ENCODE data around the gene MIOS.
"Not testable (repeated sequence)": the region's sequence is repeated elsewhere in the genome, so short reads cannot be mapped to it uniquely, and the experiment has no call there.

MIOS gene

DNA sequence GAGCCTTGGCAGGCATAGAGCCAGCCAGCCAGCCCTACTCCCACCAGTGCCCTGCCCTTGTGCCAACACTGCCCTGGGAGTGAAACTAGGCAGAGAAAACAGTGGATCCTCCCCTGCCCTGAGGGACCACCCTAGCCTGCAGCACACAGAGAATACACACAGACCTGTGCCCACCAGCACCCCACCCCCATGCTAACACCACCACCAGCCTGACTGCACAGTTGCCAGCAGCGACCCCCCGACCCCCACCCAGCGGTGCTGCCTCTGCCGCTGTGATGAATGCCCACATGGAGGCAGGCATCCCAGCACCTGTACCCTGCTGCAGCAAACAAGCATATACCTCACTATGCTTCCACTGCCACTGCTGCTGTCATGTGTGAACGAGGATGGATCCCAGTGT lies 9.4 kb upstream of the MIOS start:
- no peak for TF ChIP-seq EZH2phosphoT487 (IDR thresholded peaks at IDR 0.05; ENCODE audit: low read depth)
- TF ChIP-seq, protein P1, sequence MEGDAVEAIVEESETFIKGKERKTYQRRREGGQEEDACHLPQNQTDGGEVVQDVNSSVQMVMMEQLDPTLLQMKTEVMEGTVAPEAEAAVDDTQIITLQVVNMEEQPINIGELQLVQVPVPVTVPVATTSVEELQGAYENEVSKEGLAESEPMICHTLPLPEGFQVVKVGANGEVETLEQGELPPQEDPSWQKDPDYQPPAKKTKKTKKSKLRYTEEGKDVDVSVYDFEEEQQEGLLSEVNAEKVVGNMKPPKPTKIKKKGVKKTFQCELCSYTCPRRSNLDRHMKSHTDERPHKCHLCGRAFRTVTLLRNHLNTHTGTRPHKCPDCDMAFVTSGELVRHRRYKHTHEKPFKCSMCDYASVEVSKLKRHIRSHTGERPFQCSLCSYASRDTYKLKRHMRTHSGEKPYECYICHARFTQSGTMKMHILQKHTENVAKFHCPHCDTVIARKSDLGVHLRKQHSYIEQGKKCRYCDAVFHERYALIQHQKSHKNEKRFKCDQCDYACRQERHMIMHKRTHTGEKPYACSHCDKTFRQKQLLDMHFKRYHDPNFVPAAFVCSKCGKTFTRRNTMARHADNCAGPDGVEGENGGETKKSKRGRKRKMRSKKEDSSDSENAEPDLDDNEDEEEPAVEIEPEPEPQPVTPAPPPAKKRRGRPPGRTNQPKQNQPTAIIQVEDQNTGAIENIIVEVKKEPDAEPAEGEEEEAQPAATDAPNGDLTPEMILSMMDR (IDR thresholded peaks at IDR 0.05; ENCODE audit: low read depth, low read length) = no peak
- no peaks in the 10 kb centered on the region for H3K79me2 ChIP-seq (ENCODE audit: low read length)
- no peaks in the 10 kb centered on the region for H3K4me1 ChIP-seq (ENCODE audit: low read length)
- H3K4me2 ChIP-seq (ENCODE audit: low read length) = no peak overlapping the region
- no peak overlapping the region for H3K4me3 ChIP-seq (ENCODE audit: low read length)
- no peak overlapping the region for H3K27ac ChIP-seq (ENCODE audit: low read length)
- H2AFZ ChIP-seq (ENCODE audit: low read depth, low read length) = no peak overlapping the region
- H3K36me3 ChIP-seq (replicated peaks; ENCODE audit: low read depth, low read length) = no peaks in the 10 kb centered on the region
- no peak overlapping the region for H3K9ac ChIP-seq (ENCODE audit: low read length)
- H3K9me3 ChIP-seq (ENCODE audit: insufficient read depth, low read length) = no peaks in the 10 kb centered on the region
- no peaks in the 10 kb centered on the region for H4K20me1 ChIP-seq (ENCODE audit: insufficient read depth, low read length)
- no peaks in the 10 kb centered on the region for H3K27me3 ChIP-seq (ENCODE audit: low read depth, low read length)

- H3K4me1 ChIP-seq (ENCODE audit: low read length) = peaks cover 12% of the 10 kb centered on the region
- not testable (repeated sequence) for H3K4me3 ChIP-seq (ENCODE audit: low read length); H3K36me3 ChIP-seq (replicated peaks; ENCODE audit: low read depth, low read length); H3K9me3 ChIP-seq (ENCODE audit: insufficient read depth, low read length); H3K79me2 ChIP-seq (ENCODE audit: low read length); H3K27ac ChIP-seq (ENCODE audit: low read length); H3K4me2 ChIP-seq (ENCODE audit: low read length); H4K20me1 ChIP-seq (ENCODE audit: insufficient read depth, low read length); H3K27me3 ChIP-seq (ENCODE audit: low read depth, low read length); H2AFZ ChIP-seq (ENCODE audit: low read depth, low read length); H3K9ac ChIP-seq (ENCODE audit: low read length)
Measured at GRCh38 chr7:7561591-7561990, 5.1 kb upstream of the MIOS start.

GRCh38 chr7:7562736-7563135 lies 3.9 kb upstream of the MIOS start:
- Histone ChIP-seq H3K4me2 (ENCODE audit: low read length) (no peak overlapping the region), H3K36me3 (replicated peaks; ENCODE audit: low read depth, low read length) (no peaks in the 10 kb centered on the region), H3K9ac (ENCODE audit: low read length) (no peak overlapping the region), H3K79me2 (ENCODE audit: low read length) (peaks cover 9% of the 10 kb centered on the region), H2AFZ (ENCODE audit: low read depth, low read length) (no peak overlapping the region), H3K27ac (ENCODE audit: low read length) (no peak overlapping the region), H3K4me1 (ENCODE audit: low read length) (peaks cover 12% of the 10 kb centered on the region), H3K27me3 (ENCODE audit: low read depth, low read length) (no peaks in the 10 kb centered on the region), H3K9me3 (ENCODE audit: insufficient read depth, low read length) (no peaks in the 10 kb centered on the region), H4K20me1 (ENCODE audit: insufficient read depth, low read length) (no peaks in the 10 kb centered on the region), H3K4me3 (ENCODE audit: low read length) (no peak overlapping the region)
- TF ChIP-seq, protein P1 (IDR thresholded peaks at IDR 0.05; ENCODE audit: low read depth, low read length) = no peak
- TF ChIP-seq EZH2phosphoT487 (IDR thresholded peaks at IDR 0.05; ENCODE audit: low read depth) = no peak

GRCh38 chr7:7563269-7563668 lies 3.4 kb upstream of the MIOS start:
- no peak overlapping the region for H3K4me3 ChIP-seq (ENCODE audit: low read length)
- H3K79me2 ChIP-seq (ENCODE audit: low read length) = peaks cover 15% of the 10 kb centered on the region
- H3K9ac ChIP-seq (ENCODE audit: low read length) = no peak overlapping the region
- H3K4me2 ChIP-seq (ENCODE audit: low read length) = no peak overlapping the region
- TF ChIP-seq, protein P1 (IDR thresholded peaks at IDR 0.05; ENCODE audit: low read depth, low read length) = no peak
- no peak for TF ChIP-seq EZH2phosphoT487 (IDR thresholded peaks at IDR 0.05; ENCODE audit: low read depth)
- H4K20me1 ChIP-seq (ENCODE audit: insufficient read depth, low read length) = no peaks in the 10 kb centered on the region
- H3K36me3 ChIP-seq (replicated peaks; ENCODE audit: low read depth, low read length) = peaks cover under 1% of the 10 kb centered on the region
- peaks cover 12% of the 10 kb centered on the region for H3K4me1 ChIP-seq (ENCODE audit: low read length)
- H3K27me3 ChIP-seq (ENCODE audit: low read depth, low read length) = no peaks in the 10 kb centered on the region
- no peaks in the 10 kb centered on the region for H3K9me3 ChIP-seq (ENCODE audit: insufficient read depth, low read length)
- no peak overlapping the region for H3K27ac ChIP-seq (ENCODE audit: low read length)
- H2AFZ ChIP-seq (ENCODE audit: low read depth, low read length) = no peak overlapping the region

- peaks cover 20% of the 10 kb centered on the region for H3K79me2 ChIP-seq (ENCODE audit: low read length)
- TF ChIP-seq EZH2phosphoT487 (IDR thresholded peaks at IDR 0.05; ENCODE audit: low read depth) = no peak
- TF ChIP-seq, protein P1 (IDR thresholded peaks at IDR 0.05; ENCODE audit: low read depth, low read length) = no peak
- H3K36me3 ChIP-seq (replicated peaks; ENCODE audit: low read depth, low read length) = peaks cover 6% of the 10 kb centered on the region
- H3K4me3 ChIP-seq (ENCODE audit: low read length) = no peak overlapping the region
- H2AFZ ChIP-seq (ENCODE audit: low read depth, low read length) = no peak overlapping the region
- H3K4me2 ChIP-seq (ENCODE audit: low read length) = no peak overlapping the region
- H3K4me1 ChIP-seq (ENCODE audit: low read length) = peaks cover 12% of the 10 kb centered on the region
- H4K20me1 ChIP-seq (ENCODE audit: insufficient read depth, low read length) = no peaks in the 10 kb centered on the region
- H3K27ac ChIP-seq (ENCODE audit: low read length) = no peak overlapping the region
- H3K27me3 ChIP-seq (ENCODE audit: low read depth, low read length) = no peaks in the 10 kb centered on the region
- H3K9ac ChIP-seq (ENCODE audit: low read length) = no peak overlapping the region
- H3K9me3 ChIP-seq (ENCODE audit: insufficient read depth, low read length) = no peaks in the 10 kb centered on the region
Measured at GRCh38 chr7:7563813-7564212, 2.9 kb upstream of the MIOS start.

All from OCI-LY3 (cell line).